Measurements from ENCODE around the gene RUNX1. TPM values are rescaled to one million over a fixed set of nuclear protein-coding genes. Genes with fewer than 3 reads are reported as not detected.

RUNX1 gene
- total RNA-seq, 1 donor: 40.9 TPM

- DNase-seq (ENCODE audit: insufficient read length, low spot score, missing footprints): no peak
- TF ChIP-seq, protein P1, sequence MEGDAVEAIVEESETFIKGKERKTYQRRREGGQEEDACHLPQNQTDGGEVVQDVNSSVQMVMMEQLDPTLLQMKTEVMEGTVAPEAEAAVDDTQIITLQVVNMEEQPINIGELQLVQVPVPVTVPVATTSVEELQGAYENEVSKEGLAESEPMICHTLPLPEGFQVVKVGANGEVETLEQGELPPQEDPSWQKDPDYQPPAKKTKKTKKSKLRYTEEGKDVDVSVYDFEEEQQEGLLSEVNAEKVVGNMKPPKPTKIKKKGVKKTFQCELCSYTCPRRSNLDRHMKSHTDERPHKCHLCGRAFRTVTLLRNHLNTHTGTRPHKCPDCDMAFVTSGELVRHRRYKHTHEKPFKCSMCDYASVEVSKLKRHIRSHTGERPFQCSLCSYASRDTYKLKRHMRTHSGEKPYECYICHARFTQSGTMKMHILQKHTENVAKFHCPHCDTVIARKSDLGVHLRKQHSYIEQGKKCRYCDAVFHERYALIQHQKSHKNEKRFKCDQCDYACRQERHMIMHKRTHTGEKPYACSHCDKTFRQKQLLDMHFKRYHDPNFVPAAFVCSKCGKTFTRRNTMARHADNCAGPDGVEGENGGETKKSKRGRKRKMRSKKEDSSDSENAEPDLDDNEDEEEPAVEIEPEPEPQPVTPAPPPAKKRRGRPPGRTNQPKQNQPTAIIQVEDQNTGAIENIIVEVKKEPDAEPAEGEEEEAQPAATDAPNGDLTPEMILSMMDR (IDR thresholded peaks at IDR 0.05; ENCODE audit: extremely low read depth, low read depth, low read length): no peak
- Histone ChIP-seq H3K4me2 (ENCODE audit: insufficient read depth, low read length) (no peak overlapping the region), H3K79me2 (ENCODE audit: insufficient read depth, low read length) (no peaks in the 10 kb centered on the region), H3K27ac (ENCODE audit: low read depth, low read length) (no peak overlapping the region), H3K36me3 (ENCODE audit: insufficient read depth, low read length) (no peaks in the 10 kb centered on the region), H3K27me3 (ENCODE audit: insufficient read depth, low read length) (peaks cover 3% of the 10 kb centered on the region), H3K4me3 (ENCODE audit: insufficient read depth, low read length) (no peak overlapping the region), H3K4me1 (ENCODE audit: insufficient read depth, low read length) (peaks cover 12% of the 10 kb centered on the region), H3K9me3 (ENCODE audit: low read depth, low read length) (no peaks in the 10 kb centered on the region), H4K20me1 (ENCODE audit: insufficient read depth, low read length) (peaks cover 9% of the 10 kb centered on the region), H2AFZ (ENCODE audit: low read length) (no peak overlapping the region)
Observed at GRCh38 chr21:34910396-34910795, 138.7 kb downstream of the RUNX1 start.

DNA sequence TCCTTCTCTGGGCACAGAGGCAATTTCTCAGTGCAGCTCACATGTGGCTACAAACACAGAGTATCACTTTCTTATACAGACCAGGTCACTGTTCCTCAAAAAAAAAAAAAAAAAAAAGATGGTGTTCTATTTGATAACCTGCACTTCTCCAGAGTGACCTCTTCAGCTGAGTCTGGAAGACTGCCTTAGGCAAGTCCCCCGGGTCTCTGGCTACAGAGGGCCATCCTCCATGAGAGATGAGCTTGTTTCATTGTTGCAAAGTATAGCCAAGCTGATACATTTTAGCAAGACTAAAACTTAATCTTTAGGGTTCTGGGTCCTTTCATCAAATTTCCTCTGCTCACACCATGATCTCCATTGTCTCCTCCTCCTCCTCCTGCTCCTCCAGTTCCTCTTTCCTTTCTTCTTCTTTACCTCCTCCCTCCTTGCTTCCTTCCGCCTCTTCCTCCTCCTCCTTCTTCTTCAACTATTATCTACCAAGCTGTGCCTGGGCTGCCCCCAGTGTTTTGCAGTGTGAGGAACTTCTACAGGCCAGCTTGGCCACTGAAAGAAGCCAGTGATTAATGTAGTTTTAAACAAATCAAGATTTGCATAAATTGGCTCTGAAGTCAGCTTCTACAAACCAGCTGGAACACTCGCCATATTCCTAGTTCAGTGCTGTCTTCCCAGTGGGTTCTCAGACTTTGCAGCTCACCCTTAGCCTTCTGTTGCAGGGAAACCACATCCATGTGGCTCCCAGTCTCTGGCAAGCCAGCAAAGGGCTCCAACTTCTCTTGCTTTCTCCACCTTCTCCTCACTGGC, 139.4 kb downstream of the RUNX1 start:
- no peak overlapping the region for H3K27ac ChIP-seq (ENCODE audit: low read depth, low read length)
- H2AFZ ChIP-seq (ENCODE audit: low read length): no peak overlapping the region
- H3K27me3 ChIP-seq (ENCODE audit: insufficient read depth, low read length): peaks cover 3% of the 10 kb centered on the region
- TF ChIP-seq, protein P1 (IDR thresholded peaks at IDR 0.05; ENCODE audit: extremely low read depth, low read depth, low read length): no peak
- H3K79me2 ChIP-seq (ENCODE audit: insufficient read depth, low read length): no peaks in the 10 kb centered on the region
- DNase-seq (ENCODE audit: insufficient read length, low spot score, missing footprints): no peak
- peaks cover 11% of the 10 kb centered on the region for H4K20me1 ChIP-seq (ENCODE audit: insufficient read depth, low read length)
- H3K4me2 ChIP-seq (ENCODE audit: insufficient read depth, low read length): no peak overlapping the region
- H3K4me3 ChIP-seq (ENCODE audit: insufficient read depth, low read length): no peak overlapping the region
- H3K4me1 ChIP-seq (ENCODE audit: insufficient read depth, low read length): peaks cover 6% of the 10 kb centered on the region
- H3K36me3 ChIP-seq (ENCODE audit: insufficient read depth, low read length): no peaks in the 10 kb centered on the region
- H3K9me3 ChIP-seq (ENCODE audit: low read depth, low read length): no peaks in the 10 kb centered on the region

GRCh38 chr21:34908419-34909055, 140.6 kb downstream of the RUNX1 start:
- Histone ChIP-seq H4K20me1 (ENCODE audit: insufficient read depth, low read length) (peaks cover 12% of the 10 kb centered on the region), H3K9me3 (ENCODE audit: low read depth, low read length) (no peaks in the 10 kb centered on the region), H3K4me2 (ENCODE audit: insufficient read depth, low read length) (no peak overlapping the region), H2AFZ (ENCODE audit: low read length) (no peak overlapping the region), H3K27me3 (ENCODE audit: insufficient read depth, low read length) (peaks cover 3% of the 10 kb centered on the region), H3K79me2 (ENCODE audit: insufficient read depth, low read length) (no peaks in the 10 kb centered on the region), H3K4me3 (ENCODE audit: insufficient read depth, low read length) (no peak overlapping the region), H3K36me3 (ENCODE audit: insufficient read depth, low read length) (no peaks in the 10 kb centered on the region), H3K27ac (ENCODE audit: low read depth, low read length) (no peak overlapping the region), H3K4me1 (ENCODE audit: insufficient read depth, low read length) (peaks cover 6% of the 10 kb centered on the region)
- no peak for DNase-seq (ENCODE audit: insufficient read length, low spot score, missing footprints)
- TF ChIP-seq, protein P1 (IDR thresholded peaks at IDR 0.05; ENCODE audit: extremely low read depth, low read depth, low read length): no peak

All from osteoblast (primary cell).